Fibroblast of villous mesenchyme (primary cell): Measurements from ENCODE around the gene MRPS11. TPM values are rescaled to one million over a fixed set of nuclear protein-coding genes. Genes with fewer than 3 reads are reported as not detected.
"Not testable (repeated sequence)": the region's sequence is repeated elsewhere in the genome, so short reads cannot be mapped to it uniquely, and the experiment has no call there.

ENCODE experiments used
- DNase-seq: peaks from one replicate; pipeline ENCODE4 v3.0.0-alpha.2; 2010; ENCODE audit warnings: low read depth
- H3K4me3 ChIP-seq: 2 replicates; pipeline ENCODE4 v1.5.1; 2011; ENCODE audit warnings: low read depth, mild to moderate bottlenecking, low read length
- CTCF ChIP-seq: IDR thresholded peaks from 2 replicates; pipeline ENCODE4 v1.5.1; 2012; ENCODE audit warnings: low read depth, mild to moderate bottlenecking, low read length; ENCODE audit not compliant: insufficient read depth
- total RNA-seq: library from RNA; depleted of rRNA; stranded (reverse); fragments of >200 nt; gene quantifications from 2 replicates; pipeline ENCODE4 v1.2.3, GENCODE V29; 2012

Gene MRPS11
- total RNA-seq, 1 donor = 22.0 TPM

- no peak overlapping the region for H3K4me3 ChIP-seq
- TF ChIP-seq CTCF = no peak
- DNase-seq = no peak
Measured at GRCh38 chr15:88469321-88469720, 1.8 kb downstream of the MRPS11 start.

- no peak for DNase-seq
- H3K4me3 ChIP-seq = no peak overlapping the region
- TF ChIP-seq CTCF = no peak
Measured at GRCh38 chr15:88470625-88471372, 3.3 kb downstream of the MRPS11 start.

- H3K4me3 ChIP-seq = no peak overlapping the region
- no peak for TF ChIP-seq CTCF
- no peak for DNase-seq
Measured at GRCh38 chr15:88472225-88472624, 4.7 kb downstream of the MRPS11 start.

- H3K4me3 ChIP-seq, DNase-seq: not testable (repeated sequence)
Measured at GRCh38 chr15:88473661-88474293, 6.3 kb downstream of the MRPS11 start.

GRCh38 chr15:88476635-88477060, 9.1 kb downstream of the MRPS11 start:
- peak; percentile 76 for DNase-seq
- H3K4me3 ChIP-seq = no peak overlapping the region
- peak; percentile 70 for TF ChIP-seq CTCF

GRCh38 chr15:88477126-88477525, 9.6 kb downstream of the MRPS11 start:
- TF ChIP-seq CTCF = no peak
- no peak for DNase-seq

GRCh38 chr15:88477904-88478303, 10.4 kb downstream of the MRPS11 start:
- TF ChIP-seq CTCF = no peak
- H3K4me3 ChIP-seq = no peak overlapping the region
- DNase-seq = no peak

More at GRCh38 chr15:88477126-88477525, 9.6 kb downstream of the MRPS11 start:
- no peak overlapping the region for H3K4me3 ChIP-seq
